ENCODE measurements around the gene AURKAIP1. TPM values are rescaled to one million over a fixed set of nuclear protein-coding genes. Genes with fewer than 3 reads are reported as not detected.
A peak's percentile ranks its signal among the peaks of the same experiment; 100 is the strongest.

AURKAIP1 gene
- polyA plus RNA-seq, 1 donor from 2014 or later, result 104 TPM

DNA sequence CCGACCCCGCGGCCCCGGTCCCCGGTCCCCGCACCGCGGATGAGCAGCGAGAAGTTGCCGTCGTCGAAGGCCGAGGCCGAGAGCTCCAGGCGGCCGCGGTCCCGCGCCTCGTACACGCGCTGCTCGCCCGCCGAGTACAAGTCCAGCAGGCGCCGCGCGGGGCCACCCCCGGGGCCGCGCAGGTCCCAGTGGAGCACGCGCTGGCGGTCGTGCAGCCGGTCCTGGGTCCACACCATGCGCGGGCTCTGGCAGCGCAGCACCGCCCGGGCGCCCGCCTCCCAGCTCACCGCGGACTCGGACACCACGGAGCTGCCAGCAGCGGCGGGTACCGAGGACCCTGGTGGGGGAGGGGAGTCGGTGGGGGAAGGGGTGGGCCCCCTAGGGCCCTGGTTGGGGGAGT is 19.6 kb downstream of the AURKAIP1 start:
- Histone ChIP-seq H3K79me2 (replicated peaks; ENCODE audit: insufficient read depth, low read length) (no peaks in the 10 kb centered on the region), H4K20me1 (ENCODE audit: insufficient read depth) (no peaks in the 10 kb centered on the region), H2AFZ (ENCODE audit: low read depth, low read length) (no peak overlapping the region), H3K4me3 (ENCODE audit: low read length) (no peak overlapping the region), H3K27ac (ENCODE audit: low read length) (no peak overlapping the region), H3K9ac (ENCODE audit: low read length) (no peak overlapping the region), H3K27me3 (ENCODE audit: insufficient read depth, low read depth, low read length) (peaks cover 26% of the 10 kb centered on the region), H3K36me3 (ENCODE audit: insufficient read depth, low read length) (no peaks in the 10 kb centered on the region), H3F3A (ENCODE audit: insufficient read depth, low read length, poor library complexity, severe bottlenecking) (no peaks in the 10 kb centered on the region), H3K9me2 (ENCODE audit: insufficient read depth, low read length) (no peaks in the 10 kb centered on the region), H3K4me2 (ENCODE audit: low read length) (no peak overlapping the region), H3K9me3 (ENCODE audit: low read length) (no peaks in the 10 kb centered on the region)
- TF ChIP-seq EP300 (conservative IDR thresholded peaks at IDR 0.05; ENCODE audit: poor library complexity, severe bottlenecking), result no peak
- no peak for TF ChIP-seq SMC3 (conservative IDR thresholded peaks at IDR 0.05; ENCODE audit: poor library complexity)
- TF ChIP-seq POLR2AphosphoS5 (IDR thresholded peaks at IDR 0.05), result no peak
- TF ChIP-seq TAF1 (IDR thresholded peaks at IDR 0.05; ENCODE audit: low read depth), result no peak
- TF ChIP-seq, protein P1, sequence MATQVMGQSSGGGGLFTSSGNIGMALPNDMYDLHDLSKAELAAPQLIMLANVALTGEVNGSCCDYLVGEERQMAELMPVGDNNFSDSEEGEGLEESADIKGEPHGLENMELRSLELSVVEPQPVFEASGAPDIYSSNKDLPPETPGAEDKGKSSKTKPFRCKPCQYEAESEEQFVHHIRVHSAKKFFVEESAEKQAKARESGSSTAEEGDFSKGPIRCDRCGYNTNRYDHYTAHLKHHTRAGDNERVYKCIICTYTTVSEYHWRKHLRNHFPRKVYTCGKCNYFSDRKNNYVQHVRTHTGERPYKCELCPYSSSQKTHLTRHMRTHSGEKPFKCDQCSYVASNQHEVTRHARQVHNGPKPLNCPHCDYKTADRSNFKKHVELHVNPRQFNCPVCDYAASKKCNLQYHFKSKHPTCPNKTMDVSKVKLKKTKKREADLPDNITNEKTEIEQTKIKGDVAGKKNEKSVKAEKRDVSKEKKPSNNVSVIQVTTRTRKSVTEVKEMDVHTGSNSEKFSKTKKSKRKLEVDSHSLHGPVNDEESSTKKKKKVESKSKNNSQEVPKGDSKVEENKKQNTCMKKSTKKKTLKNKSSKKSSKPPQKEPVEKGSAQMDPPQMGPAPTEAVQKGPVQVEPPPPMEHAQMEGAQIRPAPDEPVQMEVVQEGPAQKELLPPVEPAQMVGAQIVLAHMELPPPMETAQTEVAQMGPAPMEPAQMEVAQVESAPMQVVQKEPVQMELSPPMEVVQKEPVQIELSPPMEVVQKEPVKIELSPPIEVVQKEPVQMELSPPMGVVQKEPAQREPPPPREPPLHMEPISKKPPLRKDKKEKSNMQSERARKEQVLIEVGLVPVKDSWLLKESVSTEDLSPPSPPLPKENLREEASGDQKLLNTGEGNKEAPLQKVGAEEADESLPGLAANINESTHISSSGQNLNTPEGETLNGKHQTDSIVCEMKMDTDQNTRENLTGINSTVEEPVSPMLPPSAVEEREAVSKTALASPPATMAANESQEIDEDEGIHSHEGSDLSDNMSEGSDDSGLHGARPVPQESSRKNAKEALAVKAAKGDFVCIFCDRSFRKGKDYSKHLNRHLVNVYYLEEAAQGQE (IDR thresholded peaks at IDR 0.05; ENCODE audit: borderline replicate concordance), result no peak
- TF ChIP-seq, protein P2, sequence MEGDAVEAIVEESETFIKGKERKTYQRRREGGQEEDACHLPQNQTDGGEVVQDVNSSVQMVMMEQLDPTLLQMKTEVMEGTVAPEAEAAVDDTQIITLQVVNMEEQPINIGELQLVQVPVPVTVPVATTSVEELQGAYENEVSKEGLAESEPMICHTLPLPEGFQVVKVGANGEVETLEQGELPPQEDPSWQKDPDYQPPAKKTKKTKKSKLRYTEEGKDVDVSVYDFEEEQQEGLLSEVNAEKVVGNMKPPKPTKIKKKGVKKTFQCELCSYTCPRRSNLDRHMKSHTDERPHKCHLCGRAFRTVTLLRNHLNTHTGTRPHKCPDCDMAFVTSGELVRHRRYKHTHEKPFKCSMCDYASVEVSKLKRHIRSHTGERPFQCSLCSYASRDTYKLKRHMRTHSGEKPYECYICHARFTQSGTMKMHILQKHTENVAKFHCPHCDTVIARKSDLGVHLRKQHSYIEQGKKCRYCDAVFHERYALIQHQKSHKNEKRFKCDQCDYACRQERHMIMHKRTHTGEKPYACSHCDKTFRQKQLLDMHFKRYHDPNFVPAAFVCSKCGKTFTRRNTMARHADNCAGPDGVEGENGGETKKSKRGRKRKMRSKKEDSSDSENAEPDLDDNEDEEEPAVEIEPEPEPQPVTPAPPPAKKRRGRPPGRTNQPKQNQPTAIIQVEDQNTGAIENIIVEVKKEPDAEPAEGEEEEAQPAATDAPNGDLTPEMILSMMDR (IDR thresholded peaks at IDR 0.05; ENCODE audit: poor library complexity, severe bottlenecking), result no peak
- TF ChIP-seq RAD21 (conservative IDR thresholded peaks at IDR 0.05), result no peak
- TF ChIP-seq EZH2 (IDR thresholded peaks at IDR 0.05; ENCODE audit: borderline replicate concordance, insufficient read depth, low read length, poor library complexity, severe bottlenecking), result no peak
- no peak for TF ChIP-seq MXI1 (conservative IDR thresholded peaks at IDR 0.05; ENCODE audit: poor library complexity, severe bottlenecking)

DNA sequence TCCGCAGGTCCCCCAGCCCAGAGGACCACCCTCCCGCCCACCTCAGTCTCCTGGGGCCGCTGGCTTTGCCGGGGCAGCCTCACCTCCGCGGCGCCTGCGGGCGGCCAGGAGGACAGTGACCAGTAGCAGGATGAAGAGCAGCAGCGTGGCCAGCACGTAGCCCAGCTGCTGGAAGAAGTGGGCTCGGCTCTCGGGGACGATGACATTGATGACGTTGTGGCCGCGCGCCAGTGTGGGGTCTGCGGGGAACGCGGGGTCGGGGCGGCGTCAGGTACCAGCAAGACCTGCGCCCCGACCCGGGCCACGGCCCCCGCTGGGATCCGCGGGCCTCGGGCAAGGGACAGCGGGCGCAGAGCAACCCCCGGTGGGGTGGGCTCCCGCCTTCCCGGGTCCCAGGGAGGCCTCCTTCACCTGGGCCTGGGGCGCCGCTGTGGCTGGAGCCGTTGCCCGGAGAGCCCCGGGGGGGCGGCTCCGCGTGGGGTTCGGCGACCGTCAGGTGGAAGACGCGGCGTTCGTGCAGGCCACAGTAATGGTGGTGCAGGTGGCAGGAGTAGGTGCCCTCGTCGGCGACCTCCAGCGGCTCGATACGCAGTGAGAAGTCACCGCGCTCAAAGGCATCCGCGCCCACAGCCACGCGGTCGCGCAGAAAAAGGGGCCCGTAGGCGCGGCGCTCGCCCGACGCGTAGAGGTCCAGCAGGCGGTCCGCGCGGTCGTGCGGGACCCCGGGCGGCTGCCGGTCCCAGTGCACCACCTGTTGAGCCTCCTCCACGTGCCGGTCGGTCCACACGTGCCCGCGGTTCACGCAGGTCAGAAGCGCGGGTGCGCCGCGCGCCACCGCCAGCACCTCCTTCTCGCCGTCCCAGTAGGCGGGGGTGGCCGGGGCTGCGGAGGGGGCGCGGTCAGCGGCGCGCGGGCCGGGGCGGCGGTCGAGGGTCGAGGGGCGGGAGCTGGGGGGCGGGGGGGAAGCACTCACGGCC is 20.4 kb downstream of the AURKAIP1 start:
- no peak overlapping the region for H2AFZ ChIP-seq (ENCODE audit: low read depth, low read length)
- H3K36me3 ChIP-seq (ENCODE audit: insufficient read depth, low read length), result no peaks in the 10 kb centered on the region
- peaks cover 26% of the 10 kb centered on the region for H3K27me3 ChIP-seq (ENCODE audit: insufficient read depth, low read depth, low read length)
- H3K4me3 ChIP-seq (ENCODE audit: low read length), result peak overlapping the region; percentile 55
- H3K27ac ChIP-seq (ENCODE audit: low read length), result no peak overlapping the region
- no peaks in the 10 kb centered on the region for H3K9me2 ChIP-seq (ENCODE audit: insufficient read depth, low read length)
- no peaks in the 10 kb centered on the region for H3K9me3 ChIP-seq (ENCODE audit: low read length)
- H3K79me2 ChIP-seq (replicated peaks; ENCODE audit: insufficient read depth, low read length), result no peaks in the 10 kb centered on the region
- no peaks in the 10 kb centered on the region for H3F3A ChIP-seq (ENCODE audit: insufficient read depth, low read length, poor library complexity, severe bottlenecking)
- TF ChIP-seq EZH2 (IDR thresholded peaks at IDR 0.05; ENCODE audit: borderline replicate concordance, insufficient read depth, low read length, poor library complexity, severe bottlenecking) (no peak), POLR2AphosphoS5 (IDR thresholded peaks at IDR 0.05) (no peak), MXI1 (conservative IDR thresholded peaks at IDR 0.05; ENCODE audit: poor library complexity, severe bottlenecking) (peak; percentile 17), EP300 (conservative IDR thresholded peaks at IDR 0.05; ENCODE audit: poor library complexity, severe bottlenecking) (no peak), TAF1 (IDR thresholded peaks at IDR 0.05; ENCODE audit: low read depth) (no peak), RAD21 (conservative IDR thresholded peaks at IDR 0.05) (no peak)
- TF ChIP-seq, protein P1 (IDR thresholded peaks at IDR 0.05; ENCODE audit: borderline replicate concordance), result no peak
- TF ChIP-seq, protein P2 (IDR thresholded peaks at IDR 0.05; ENCODE audit: poor library complexity, severe bottlenecking), result no peak
- no peak overlapping the region for H3K4me2 ChIP-seq (ENCODE audit: low read length)
- no peaks in the 10 kb centered on the region for H4K20me1 ChIP-seq (ENCODE audit: insufficient read depth)
- peak overlapping the region; percentile 9 for H3K9ac ChIP-seq (ENCODE audit: low read length)

All from neural cell (in vitro differentiated cells).